CD4-positive, alpha-beta T cell treated with Interleukin-10 for 1 hour (primary cell): ENCODE data around the gene TBKBP1.

Source experiments
- DNase-seq: peaks from one replicate; pipeline ENCODE4 v3.0.0-alpha.2; 2020

TBKBP1 gene

GRCh38 chr17:47693731-47694580 lies at the start of gene TBKBP1:
TSS of gene TBKBP1 (plus strand) at chr17:47694161. CDS start at chr17:47696113, 1,952 bp downstream.
- peak; percentile 71 for DNase-seq

- DNase-seq: no peak
Measured at GRCh38 chr17:47644324-47644723, 49.6 kb upstream of the TBKBP1 start.

GRCh38 chr17:47649153-47649971 lies 44.6 kb upstream of the TBKBP1 start, which contains the start of gene KPNB1:
TSS of gene KPNB1 (plus strand) at chr17:47649919. CDS start at chr17:47650245, 326 bp downstream.
- peak; percentile 99 for DNase-seq

GRCh38 chr17:47649972-47650524 lies 43.9 kb upstream of the TBKBP1 start:
- DNase-seq: no peak

GRCh38 chr17:47650525-47651522 lies 43.1 kb upstream of the TBKBP1 start:
- peak; percentile 94 for DNase-seq

GRCh38 chr17:47651704-47652103 lies 42.3 kb upstream of the TBKBP1 start:
- no peak for DNase-seq

GRCh38 chr17:47652570-47652969 lies 41.4 kb upstream of the TBKBP1 start:
- DNase-seq: no peak

- no peak for DNase-seq
Measured at GRCh38 chr17:47653442-47653841, 40.5 kb upstream of the TBKBP1 start.

GRCh38 chr17:47654991-47655390 lies 39.0 kb upstream of the TBKBP1 start:
- no peak for DNase-seq

- peak; percentile 61 for DNase-seq
Measured at GRCh38 chr17:47660064-47660492, 33.9 kb upstream of the TBKBP1 start.

- peak; percentile 82 for DNase-seq
Measured at GRCh38 chr17:47663912-47664623, 29.9 kb upstream of the TBKBP1 start.

- DNase-seq: no peak
Measured at GRCh38 chr17:47664624-47664941, 29.4 kb upstream of the TBKBP1 start.

- no peak for DNase-seq
Measured at GRCh38 chr17:47665655-47666054, 28.3 kb upstream of the TBKBP1 start.

GRCh38 chr17:47669081-47669480 lies 24.9 kb upstream of the TBKBP1 start:
- DNase-seq: no peak

- DNase-seq: peak; percentile 17
Measured at GRCh38 chr17:47670064-47670463, 23.9 kb upstream of the TBKBP1 start.

GRCh38 chr17:47674499-47674898 lies 19.5 kb upstream of the TBKBP1 start:
- no peak for DNase-seq

GRCh38 chr17:47675380-47676198 lies 18.4 kb upstream of the TBKBP1 start:
- no peak for DNase-seq

- no peak for DNase-seq
Measured at GRCh38 chr17:47676199-47676472, 17.8 kb upstream of the TBKBP1 start.

GRCh38 chr17:47676510-47677165 lies 17.3 kb upstream of the TBKBP1 start:
- no peak for DNase-seq

- no peak for DNase-seq
Measured at GRCh38 chr17:47678196-47678595, 15.8 kb upstream of the TBKBP1 start.
